Activated CD8-positive, alpha-beta memory T cell treated with anti-CD3 and anti-CD28 coated beads, Interleukin-2, amount 50 U/mL, for 1 hour (primary cell): ENCODE results near the gene TMEM184B.

Experiments
- DNase-seq: peaks from one replicate; pipeline ENCODE4 v3.0.0-alpha.2; 2020; ENCODE audit errors: extremely low read depth

The TMEM184B gene

DNA sequence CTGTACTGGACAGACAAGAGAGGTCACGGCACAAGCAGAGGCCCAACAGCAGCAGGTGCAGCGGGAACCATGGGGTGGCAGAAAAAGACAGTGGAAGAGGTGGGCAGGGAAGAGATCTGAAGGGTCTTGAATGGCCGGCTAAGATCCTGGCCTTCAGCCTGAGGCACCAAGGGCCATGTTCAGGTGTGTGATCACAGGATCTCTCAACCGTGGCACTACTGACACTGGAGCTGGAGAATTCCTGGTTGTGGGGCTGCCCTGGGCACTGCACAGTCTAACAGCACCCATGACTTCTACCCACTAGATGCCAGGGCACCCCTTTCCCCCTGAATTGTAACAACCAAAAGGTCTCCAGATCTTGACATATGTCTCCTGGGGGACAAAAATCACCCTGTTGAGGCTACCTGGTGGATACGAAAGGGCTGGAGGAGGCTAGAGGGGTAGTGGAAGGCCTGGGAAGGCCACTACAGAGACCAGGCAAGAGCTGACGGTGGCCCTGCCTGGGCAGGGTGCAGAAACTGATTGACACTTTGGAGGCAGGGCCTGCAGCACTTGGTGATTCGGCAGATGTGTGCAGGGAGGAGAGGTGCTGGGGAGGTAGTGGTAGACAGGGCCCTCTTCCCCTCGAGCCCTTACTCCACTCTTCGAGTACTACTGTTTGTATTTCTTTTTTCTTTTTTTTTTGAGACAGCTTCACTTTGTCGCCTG is 36.1 kb upstream of the TMEM184B start:
- DNase-seq = no peak

DNA sequence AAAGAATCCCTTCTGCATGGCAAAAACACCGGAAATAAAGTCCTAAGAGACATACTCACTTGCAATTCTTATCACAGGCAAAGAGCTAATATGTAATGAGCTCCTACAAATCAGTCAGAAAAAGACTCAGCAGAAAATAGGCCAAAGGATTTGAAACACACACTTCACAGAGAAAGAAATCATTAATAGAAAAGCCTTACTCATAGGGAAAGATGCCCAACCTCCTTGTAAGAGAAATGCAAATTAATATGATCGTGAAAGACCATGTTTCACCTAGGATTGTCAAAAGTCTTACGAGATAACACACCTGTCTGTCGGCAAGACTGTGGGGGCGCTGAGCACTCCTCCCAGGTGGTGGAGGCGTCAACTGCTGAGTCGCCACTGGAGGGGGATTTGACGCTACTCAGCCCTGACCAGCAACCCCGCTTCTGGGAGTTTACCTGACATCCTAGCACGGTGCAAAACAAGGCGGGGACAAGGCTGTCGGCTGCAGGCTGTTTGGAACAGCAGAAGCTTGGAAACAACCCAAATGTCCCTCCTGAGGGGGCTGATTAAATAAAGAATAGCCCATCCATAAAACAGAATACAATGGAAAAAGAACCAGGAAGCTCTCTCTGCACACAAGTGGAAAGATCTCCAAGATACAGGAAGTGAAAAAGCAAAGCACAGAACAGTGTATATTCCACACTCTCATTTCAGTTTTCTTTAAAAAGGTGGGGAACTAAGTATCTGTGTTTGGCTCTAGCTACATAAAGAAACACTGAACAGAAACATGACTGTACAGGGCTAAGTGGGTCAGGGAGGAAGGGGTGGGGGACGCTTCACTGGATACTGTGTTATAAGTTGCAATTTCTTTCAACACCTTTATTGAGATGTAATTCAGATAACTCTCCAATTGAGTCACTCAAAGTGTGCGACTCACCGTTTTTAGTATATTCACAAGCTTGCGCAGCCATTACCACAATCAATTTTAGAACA is 33.0 kb upstream of the TMEM184B start:
- no peak for DNase-seq

DNA sequence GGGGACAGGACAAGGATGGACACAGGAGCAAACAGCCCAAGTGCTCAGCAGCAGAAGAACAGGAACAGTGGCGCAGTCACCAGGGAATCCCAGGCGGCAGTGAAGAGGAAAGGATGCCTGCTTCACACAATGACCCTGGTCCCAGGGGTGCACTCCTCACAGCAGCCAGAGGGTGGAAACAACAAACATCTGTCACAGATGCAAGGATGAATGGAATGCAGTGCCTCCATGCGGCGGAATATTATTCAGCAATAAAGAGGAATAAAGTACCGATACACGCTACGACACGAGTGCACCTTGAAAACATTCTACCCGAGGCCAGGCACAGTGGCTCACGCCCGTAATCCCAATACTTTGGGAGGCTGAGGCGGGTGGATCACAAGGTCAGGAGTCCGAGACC is 31.7 kb upstream of the TMEM184B start:
- no peak for DNase-seq

DNA sequence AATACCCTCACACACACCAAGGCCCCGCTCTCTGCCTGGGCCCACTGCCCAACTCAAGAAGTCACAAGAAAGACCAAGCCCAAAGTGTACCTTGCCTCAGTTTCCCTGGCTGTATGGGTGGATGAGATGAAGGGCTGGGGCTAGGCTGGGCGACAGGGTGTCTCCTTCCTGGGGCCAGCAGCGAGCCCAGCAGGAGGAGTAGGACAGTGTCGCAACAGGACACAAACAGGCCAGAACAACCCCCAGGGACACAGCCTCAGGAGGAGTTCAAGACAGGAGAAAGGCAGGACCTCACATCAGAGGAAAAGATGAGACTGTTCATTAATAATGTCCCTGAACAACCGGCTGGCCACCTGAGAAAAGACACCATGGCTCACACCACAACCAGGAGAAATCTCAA is 31.2 kb upstream of the TMEM184B start:
- DNase-seq = no peak

DNA sequence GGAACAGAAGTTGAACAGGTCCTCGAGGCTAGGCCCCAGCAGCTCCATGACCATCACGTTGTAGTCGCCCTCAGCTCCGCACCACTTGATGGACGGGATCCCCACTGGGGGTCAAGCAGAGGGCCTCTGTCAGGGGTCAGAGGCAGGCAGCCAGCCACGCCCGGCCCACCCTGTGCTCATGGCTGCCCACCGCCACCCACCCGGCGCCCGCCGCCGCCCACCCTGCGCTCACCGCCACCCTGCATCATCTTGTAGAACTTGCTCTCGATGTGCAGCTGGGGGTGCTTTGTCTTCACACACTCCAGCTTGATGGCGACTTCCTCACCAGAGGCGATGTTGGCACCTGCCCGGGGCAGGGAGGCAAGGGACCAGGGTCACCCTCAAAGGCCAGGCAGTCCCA is 30.1 kb upstream of the TMEM184B start:
- no peak for DNase-seq

DNA sequence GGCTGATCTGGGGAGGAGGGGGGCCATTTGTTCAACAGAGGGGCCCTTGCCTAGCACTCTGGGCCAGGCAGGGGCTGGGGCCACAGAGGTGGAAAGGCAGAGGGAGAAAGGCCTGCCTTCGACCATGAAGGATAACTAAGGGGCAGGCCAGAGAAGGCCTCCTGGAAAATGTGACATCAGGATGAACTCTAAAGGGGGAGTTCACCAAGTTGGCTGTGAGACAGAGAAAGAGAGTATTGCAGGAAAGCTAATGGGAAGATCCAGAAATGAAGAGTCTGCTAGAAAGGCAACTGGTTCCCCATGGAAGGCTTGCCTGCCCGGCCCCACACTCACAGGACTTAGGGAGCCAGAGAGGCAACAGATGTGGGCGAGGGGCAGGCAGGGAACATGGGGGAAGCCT is 28.1 kb upstream of the TMEM184B start:
- no peak for DNase-seq

DNA sequence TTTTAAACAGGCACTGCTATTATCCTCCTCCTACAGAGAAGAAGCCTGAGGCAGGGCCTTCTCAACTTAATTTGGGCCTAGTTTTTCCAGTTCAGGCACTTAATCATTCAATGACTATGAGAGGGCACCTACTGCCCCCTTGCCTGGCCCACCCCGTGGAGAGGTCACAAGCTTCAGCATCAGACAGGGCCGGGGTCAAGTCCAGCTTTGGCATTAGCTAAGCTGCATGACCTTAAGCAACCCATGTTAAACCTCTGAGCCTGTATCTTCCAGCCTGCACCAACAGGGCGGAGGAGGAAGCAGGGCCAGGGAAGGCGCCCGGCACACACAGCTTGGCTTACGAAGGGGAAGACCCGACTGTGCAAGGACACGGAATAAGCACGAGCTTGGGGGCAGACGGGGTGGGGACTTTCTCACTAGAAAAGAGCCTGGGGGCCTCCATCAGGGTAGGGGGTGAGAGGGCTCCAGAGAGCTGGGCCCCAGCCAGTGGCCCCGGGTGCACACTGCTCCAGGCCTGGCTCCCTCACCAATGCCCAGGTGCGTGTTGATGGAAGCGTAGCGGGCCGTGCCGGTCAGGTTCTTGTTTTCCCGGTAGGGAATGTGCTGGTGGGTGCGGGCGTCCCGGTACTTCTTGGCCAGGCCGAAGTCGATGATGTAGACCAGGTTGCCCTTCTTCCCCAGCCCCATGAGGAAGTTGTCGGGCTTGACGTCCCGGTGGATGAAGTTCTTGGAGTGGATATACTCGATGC is 27.6 kb upstream of the TMEM184B start:
- DNase-seq = no peak

DNA sequence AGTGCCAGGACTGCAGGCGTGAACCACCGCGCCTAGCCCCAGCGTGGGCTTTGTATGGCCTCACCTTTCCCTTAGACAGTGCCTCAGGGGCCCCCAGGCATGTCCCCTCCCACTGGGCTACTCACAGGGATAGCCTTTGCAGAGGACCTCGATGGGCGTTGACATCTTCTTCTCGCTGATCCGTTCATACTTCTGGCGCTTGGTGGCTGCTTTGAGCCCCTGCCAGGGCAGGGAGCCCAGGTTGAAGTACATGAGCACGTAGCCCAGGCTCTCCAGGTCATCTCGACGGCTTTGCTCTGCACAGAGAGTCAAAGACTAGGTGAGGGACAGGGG is 26.9 kb upstream of the TMEM184B start:
- no peak for DNase-seq

DNA sequence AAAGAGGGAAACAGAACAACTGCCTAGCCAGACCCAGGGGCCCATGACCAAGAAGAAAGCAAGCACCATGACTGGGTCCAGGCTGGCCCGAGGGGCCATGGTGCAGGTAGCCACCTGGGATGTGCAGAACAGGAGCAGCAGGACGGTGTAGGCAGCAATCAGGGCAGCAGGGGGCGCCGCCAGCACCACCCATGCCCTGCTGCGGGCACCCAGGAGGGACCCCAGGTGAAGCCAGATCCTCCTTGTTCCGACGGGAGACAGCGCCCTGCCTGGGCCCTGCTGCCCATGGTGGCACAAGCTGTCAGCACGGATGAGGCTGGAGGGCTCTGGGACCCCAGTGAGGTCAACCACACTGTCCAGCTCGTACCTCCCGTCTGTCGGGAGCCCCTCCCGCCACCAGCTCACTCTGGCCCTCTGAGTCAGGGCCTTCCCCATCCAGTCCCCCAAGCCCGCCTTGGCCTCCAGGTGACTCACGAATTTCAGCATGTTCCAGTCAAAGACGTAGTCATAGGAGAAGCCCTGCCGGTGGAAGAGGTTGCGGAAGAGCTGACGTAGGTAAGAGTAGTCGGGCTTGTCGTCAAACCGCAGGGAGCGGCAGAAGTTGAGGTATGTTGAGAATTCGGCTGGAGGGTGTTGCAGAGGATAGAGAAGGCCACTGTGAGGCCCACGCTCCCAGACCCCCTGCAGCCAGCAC is 25.6 kb upstream of the TMEM184B start:
- no peak for DNase-seq

DNA sequence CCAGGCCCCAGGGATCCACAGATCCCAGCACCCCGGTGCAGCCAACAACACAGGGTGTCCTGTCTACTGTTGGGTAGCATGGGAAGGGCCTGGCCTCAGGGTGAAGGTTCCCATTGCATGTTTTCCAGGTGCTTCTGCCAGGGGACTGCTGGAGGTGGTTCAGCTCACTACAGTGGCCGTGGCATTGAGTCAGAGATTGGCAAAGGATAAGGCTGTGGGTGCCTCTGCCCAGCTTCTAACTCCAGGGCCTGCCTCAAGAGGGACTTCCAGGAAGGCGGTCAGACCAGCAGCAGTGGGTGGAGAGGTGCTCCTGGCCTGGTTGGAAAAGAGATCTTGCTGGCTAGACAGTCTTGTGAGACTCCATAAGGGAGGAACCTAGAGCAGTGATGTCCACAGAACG is 23.6 kb upstream of the TMEM184B start:
- no peak for DNase-seq

DNA sequence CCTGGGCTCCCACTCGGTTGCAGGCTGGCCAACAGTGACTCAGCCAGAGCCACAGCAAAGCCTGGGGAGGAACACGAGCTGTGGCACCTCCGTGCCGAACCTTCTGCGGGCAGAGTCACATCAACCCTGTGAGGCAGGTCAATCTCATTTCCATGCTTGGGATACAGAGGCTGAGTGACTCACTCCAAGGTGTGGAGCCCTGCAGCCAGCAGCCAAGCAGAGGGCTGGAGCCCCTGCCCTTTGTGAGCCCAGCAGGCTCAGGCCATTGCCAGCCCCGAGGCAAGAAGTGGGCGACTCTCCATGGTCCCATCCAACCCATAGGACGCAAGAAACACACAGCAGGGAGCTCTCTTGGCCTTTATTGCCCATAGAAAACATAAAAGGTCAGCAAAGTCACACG is 23.1 kb upstream of the TMEM184B start:
- DNase-seq = no peak

DNA sequence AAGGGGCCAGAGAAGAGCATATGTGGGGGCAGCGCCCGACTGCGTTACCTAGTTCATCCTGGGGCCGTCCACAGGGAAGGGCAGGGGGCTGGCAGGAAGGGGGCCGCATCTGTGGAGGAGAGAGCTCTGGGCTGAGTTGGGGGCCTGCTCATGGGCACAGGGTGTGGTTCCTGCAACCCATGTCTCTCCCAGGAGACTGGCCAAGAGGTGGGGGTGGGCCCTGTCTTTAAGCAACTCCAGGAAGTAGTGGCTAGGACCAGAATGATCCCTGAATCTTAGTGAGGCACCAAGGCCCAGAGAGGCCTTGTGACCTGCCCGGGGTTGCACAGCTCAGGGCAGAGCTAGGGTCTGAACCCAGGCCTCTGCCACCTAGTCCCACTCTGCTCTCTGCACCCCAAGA is 22.5 kb upstream of the TMEM184B start:
- DNase-seq = no peak

DNA sequence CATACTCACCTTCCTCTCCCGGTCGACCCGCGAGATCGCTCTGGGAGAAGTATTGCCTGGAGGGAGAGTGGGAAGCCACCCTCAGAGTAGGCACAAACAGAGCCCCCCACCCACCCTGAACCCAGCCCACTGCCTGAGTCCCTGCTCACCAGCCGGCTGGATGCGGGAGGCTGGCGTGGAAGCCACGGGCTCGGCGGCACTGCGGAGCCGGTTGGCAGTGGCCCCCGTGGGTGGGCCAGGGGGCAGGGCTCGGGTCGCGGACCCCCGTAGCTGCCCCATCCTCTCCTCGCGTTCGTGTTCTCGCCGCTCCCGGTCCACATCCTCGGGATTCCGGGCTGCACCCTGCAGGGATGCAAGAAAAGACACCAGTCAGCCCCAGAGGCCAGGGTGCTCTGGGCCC is 21.4 kb upstream of the TMEM184B start:
- DNase-seq = no peak

DNA sequence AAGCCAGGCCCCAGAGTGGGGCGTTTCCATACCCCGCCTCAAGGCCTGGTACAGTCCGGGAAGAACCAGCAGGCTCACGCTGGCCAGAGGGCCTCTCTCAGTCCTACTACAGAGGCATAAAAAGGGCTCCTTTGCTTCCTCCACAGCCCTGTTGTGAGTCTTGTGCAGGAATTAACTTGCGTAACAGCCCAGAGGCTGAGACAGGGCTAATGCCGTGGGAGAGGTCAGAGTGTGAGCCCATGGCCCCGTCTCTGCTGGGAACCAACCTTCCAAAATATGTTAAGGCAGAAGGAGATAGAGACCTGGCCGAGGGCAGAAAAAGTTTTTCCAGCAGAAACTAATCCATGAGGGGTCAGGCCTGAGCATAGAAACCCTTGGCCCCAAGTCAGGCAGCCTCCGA is 19.9 kb upstream of the TMEM184B start:
- no peak for DNase-seq

DNA sequence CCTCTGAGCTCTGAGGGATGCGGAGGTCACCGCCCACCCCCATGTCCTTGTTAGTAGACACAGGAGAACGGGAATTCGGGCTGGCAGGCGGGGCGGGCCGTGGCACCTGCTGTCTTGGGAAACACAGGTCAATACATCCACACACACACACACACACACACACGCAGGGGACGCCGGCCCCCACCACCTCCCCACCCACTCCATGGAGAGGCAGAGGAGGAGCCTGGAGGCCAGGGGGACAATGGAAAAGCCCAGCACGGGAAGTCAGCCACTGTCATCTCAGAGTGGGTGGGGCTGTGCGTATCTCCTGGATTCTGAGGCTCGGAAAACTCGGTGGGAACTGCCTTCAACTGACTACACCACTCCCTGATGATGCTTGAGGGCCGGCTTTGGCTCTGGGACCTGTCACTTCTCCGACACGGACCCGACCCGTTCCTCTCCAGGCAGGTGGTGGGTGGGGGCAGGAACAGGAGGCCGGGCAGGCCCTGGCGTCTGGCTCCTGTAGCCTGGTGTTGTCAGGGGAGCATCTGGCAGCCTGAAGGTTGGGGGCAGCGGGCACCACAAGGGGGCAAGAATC is 18.5 kb upstream of the TMEM184B start:
- DNase-seq = no peak

DNA sequence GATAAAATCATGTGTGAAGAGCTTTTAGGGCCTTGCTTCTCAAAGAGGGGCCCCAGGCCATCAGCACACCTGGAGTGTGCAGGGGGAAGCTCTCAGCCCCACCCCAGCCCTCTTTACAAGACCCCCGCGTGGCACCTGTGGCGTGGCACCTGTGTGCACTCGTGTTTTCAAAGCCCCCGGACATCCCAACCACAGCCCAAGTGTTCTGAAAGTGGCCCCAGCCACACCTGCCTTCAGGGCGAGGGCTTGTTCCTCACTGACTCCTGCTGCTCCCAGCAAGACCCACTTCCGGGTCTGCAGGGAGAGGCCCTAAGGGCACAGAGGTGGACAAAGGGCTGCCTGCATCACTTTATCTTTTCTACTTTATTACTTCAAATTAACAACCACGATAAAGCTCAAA is 17.5 kb upstream of the TMEM184B start:
- no peak for DNase-seq

DNA sequence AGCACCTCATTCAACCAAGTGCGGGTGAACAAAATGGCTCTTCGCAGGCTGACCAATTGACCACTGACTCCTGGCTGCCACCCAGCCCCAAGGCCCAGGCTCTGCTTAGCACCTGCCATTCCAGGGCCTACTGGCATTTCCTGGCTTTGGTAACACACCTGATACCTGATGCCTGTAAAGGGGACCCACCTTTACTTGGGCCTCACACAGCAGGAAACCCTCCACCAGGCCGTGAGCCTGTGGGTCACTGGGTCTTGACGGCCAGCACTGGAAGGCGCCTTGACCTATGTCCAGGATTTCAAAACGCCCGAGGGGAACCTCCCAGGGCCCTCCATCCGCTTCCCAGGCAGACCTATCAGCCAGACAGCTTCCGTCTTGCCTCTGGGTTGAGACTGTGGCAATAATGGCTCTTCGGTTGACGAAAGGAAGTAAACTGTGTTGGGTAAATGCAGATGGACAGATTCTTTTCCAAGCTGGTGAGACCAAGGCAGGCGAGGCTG is 16.8 kb upstream of the TMEM184B start:
- no peak for DNase-seq

DNA sequence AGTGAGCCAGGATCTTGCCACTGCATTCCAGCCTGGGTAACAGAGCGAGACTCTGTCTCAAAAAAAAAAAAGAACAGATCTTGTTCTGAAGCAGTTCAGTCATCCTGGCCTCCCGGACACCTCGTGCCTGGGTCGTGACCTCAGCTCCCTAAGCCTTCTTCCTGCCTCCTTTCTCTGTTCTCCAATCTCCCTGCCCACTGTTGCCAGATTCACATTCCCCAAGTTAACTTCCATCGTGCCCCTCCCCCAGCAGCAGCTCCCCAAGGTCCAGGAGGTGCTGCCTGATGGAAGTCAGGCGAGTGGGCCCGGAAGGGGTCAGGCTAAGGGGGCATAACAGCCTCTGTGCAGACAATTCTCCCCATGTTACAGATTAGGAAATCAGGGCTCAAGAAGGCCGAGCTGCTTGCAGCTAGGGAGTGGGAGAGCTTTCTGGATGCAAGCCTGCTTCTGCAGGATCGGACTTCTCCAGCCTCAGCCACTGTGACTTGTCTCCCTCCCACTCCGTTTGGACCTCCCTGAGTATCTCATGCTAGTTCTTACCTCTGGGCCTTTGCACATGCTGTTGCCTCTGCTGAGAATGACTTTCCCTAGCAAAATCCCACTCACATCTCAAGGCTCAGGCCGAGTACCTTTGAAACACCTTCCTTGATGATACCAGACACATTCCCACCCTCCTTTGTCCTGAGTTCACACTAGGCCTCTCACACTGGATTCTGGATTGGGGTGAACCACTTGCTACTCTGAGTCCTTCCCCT is 14.3 kb upstream of the TMEM184B start:
- DNase-seq = no peak

DNA sequence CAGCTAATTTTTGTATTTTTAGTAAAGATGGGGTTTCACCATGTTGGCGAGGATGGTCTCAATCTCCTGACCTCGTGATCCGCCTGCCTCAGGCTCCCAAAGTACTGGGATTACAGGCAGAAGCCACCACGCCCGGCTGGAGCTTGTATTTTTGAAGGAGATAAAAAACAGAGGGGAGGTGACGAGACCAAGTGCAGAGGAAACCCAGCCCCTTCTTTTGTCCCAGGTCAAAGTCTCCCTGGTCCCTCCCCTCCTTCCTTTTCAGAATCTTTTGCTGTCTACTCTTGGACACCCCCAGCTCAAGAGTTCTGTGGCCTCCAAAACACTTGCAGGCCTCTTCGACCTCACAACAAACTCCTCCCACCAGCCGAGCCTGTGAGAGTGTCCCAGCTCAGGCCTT is 12.2 kb upstream of the TMEM184B start:
- no peak for DNase-seq

DNA sequence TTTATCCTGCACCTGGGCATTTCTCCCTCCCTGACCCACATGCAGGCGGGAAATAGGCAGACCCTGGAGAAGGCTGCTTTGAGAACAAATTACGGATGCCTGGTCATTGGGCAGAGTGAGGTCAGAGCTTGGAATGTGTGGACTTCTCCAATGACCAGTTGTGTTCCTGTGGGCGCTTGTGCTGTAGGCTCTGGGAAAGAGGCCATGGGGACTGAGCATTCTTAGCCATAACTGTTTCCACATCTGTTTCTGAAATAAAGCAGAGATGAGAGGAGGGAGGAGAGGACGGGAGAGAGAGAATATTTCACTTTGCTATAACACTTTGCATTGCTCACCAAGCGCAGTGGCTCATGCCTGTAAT is 11.2 kb upstream of the TMEM184B start:
- DNase-seq = no peak

DNA sequence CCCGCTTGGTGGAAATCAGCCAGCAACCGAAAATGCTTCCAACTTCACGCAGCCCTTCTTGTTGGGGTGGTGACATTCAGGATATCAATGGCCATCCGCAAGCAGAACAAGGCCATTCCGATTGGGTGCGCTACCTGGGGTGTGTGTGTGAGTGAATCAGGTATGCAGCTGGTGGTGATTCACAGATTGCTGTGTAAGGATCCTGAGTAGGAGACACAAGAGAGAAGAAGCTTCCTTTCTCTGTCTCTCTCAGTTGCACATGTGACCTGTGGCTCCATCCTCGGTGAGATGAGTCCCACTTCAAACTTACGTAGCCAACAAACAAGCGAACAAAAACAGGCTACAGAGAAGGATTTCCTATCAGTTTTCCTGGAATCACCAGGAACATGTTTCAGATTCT is 9.6 kb upstream of the TMEM184B start:
- no peak for DNase-seq
